WI38 (cell line): Measurements from ENCODE around the gene TSPAN13.

Experiments used
- H3K4me3 ChIP-seq: 2 replicates; pipeline ENCODE4 v1.5.1; 2011; ENCODE audit warnings: low read depth, mild to moderate bottlenecking, control low read depth, low read length
- TF ChIP-seq, protein P1 (sequence below): IDR thresholded peaks from 2 replicates; pipeline ENCODE4 v1.5.1; 2012; ENCODE audit warnings: low read depth, mild to moderate bottlenecking, control low read depth, low read length

The TSPAN13 gene

DNA sequence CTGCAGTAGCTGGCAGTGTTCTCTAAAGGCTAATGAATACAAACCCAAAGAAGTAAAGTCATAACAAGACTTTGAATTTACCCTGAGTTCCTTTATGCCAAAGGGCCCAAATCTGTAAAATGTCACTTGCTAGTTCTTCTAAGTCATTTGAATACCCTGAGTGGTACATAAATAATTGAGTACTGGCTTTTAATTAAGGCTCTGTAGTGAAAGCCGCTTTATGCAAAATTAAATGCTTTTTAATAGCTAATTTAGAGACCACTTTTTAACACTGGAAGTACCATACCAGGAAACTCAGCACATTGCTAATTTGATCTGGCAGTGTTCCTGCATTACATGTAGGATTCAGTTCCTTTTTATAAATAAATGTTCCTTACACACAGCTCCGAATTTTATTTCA, 24.0 kb upstream of the TSPAN13 start:
- TF ChIP-seq, protein P1, sequence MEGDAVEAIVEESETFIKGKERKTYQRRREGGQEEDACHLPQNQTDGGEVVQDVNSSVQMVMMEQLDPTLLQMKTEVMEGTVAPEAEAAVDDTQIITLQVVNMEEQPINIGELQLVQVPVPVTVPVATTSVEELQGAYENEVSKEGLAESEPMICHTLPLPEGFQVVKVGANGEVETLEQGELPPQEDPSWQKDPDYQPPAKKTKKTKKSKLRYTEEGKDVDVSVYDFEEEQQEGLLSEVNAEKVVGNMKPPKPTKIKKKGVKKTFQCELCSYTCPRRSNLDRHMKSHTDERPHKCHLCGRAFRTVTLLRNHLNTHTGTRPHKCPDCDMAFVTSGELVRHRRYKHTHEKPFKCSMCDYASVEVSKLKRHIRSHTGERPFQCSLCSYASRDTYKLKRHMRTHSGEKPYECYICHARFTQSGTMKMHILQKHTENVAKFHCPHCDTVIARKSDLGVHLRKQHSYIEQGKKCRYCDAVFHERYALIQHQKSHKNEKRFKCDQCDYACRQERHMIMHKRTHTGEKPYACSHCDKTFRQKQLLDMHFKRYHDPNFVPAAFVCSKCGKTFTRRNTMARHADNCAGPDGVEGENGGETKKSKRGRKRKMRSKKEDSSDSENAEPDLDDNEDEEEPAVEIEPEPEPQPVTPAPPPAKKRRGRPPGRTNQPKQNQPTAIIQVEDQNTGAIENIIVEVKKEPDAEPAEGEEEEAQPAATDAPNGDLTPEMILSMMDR, result no peak
- H3K4me3 ChIP-seq, result no peak overlapping the region

DNA sequence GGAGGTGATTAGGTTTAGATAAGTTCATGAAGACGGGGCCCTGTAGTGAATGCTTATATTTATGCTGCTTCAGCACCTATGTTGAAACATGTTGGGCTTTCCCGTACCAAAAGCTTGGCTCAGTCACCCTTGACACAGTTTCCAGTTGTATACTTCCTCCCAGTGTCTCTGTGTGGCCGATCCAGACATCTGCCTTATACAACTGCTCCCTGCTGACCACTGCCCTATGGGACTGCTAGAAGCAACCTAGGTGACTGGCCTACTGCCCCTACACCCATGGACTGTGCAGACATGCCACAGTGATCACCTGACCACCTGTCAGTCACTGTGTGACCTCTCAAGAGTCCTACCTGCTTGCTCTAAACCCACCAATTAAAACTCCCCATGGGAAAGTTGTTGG, 22.6 kb upstream of the TSPAN13 start:
- TF ChIP-seq, protein P1, result no peak
- H3K4me3 ChIP-seq, result no peak overlapping the region

DNA sequence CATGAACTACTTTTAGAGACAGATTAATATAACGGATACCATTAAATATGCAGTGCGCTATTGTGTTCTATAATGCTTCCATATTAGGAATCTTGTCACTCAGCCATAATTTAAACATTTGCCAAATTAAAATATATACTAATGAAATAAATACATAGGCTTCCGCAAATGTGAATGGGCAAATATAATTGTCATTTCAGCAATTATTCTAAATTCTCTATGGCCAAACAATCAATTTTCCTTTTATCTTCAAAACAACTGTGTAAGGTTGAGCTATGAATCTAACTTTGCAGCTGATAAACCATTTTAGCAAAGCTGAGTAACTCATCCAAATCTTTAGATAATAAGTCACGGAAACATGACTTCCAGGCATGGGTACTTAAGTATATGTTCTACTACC, 20.7 kb upstream of the TSPAN13 start:
- H3K4me3 ChIP-seq, result no peak overlapping the region
- TF ChIP-seq, protein P1, result no peak

DNA sequence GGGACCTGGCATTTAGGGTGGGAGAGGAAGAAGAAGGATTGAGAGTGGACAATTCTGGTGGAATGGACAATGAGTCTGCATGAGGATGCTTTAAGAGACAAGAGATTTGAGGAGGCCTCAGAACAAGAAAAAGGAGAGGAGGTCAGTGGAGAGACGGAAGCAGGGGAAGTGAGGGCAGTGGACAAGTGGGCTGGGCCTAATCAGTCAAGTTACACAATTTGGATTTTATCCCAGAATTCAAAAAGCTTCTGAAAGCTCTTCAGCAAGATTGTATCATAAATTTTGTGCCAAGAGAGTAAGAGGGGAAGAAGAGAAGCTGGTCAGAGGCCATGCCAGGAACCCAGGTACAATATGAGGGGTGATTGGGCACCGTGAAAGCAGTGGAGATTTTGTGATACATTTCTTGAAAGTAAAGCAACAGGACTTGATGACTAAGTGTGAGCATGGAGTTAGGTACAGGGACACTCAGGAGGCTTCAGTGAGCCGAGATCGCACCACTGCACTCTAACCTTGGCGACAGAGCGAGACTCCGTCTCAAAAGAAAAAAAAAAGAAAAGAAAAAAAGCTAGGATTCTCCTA, 19.3 kb upstream of the TSPAN13 start:
- TF ChIP-seq, protein P1, result no peak

DNA sequence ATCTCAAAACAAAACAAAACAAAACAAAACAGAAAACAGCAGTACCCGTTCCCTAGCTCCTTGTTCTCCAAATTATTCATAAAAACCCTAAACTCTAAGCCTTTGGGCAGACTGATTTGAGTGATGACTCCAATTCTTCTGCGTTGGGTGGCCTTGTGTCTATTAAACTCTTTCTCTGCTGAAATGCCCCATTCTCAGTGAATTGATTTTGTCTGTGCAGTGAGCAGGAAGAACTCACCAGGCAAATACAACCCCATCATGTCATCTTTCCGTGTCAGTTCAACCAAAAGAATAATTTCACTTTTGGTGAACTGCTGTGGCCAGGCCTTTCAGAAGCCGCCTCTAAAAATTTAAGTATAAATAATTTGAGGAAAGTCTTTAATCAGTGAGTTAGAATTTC, 18.5 kb upstream of the TSPAN13 start:
- TF ChIP-seq, protein P1, result no peak
- H3K4me3 ChIP-seq, result no peak overlapping the region

More for the DNA sequence above, 19.3 kb upstream of the TSPAN13 start:
- H3K4me3 ChIP-seq, result no peak overlapping the region

DNA sequence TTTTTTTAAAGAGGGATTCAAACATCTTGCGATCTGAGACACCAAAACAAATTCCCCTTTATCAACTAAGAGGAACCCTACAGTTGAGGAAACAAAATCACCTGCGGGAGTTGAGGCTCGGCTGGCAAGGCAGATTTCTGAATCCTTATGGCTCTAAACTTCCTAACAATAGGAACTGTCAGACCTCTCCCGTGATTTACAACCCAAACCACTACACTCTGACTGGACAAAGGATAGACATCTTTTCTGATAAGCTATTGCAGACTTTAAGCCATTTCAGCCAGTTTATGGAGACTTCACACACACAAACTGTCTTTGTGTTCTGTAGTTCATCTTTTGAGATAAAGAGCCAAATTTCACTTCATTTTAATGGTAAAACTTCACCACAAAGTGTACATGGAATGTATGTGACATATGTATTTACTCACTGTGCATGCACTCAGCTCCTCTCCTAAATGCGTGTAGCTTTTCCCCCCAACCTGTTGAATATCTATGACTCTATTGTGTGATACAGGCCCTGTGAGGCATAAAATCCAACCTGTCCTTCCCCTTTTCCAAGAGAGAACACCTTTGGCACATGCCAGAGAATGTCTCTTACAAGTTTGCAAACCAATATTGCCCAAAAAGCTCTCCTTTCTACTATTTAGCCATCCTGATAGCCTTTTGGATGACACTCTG, 15.4 kb upstream of the TSPAN13 start:
- TF ChIP-seq, protein P1, result no peak
- H3K4me3 ChIP-seq, result no peak overlapping the region

DNA sequence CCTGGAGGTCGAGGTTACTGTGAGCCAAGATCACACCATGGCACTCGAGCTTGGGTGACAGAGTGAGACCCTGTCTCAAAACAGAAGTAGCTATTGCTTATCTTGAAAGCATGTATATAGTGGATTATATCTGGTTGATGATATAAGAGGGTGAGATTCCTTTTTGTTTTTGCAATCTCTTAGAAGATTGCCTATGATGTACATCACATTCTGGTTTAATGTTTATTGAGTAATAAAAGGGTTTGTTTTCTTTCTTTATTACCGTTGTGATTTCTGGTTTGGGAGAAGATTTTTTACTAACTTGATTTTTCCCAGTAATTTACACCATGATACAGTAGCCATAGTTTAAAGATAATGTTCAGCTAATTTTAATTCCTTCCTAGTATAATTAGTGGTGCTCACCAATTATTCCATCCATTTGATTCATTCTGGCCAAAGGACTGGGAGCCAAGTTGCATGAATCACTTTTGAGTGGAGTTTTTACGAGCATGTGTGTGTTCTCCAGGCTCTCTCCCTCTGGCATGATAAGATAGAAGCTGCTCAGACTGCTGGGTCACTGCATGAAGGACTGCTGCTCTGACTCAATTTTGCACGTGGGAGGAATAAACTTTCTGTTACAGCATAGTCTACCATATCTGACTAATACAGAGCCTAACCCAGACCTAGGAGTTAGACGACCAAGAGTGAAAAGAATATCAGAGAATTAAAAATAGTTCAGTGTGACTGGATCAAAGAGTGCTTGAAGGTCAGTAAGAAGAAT, 13.5 kb upstream of the TSPAN13 start:
- no peak overlapping the region for H3K4me3 ChIP-seq
- TF ChIP-seq, protein P1, result no peak
